ENCODE measurements around the gene ZFR2. TPM values are rescaled to one million over a fixed set of nuclear protein-coding genes. Genes with fewer than 3 reads are reported as not detected.

Gene ZFR2
- total RNA-seq, 4 donors from 2014 or later = not detected

- no peak for TF ChIP-seq CTCF (IDR thresholded peaks at IDR 0.05; ENCODE audit: low read depth)
Measured at GRCh38 chr19:3759482-3760254, 109.2 kb downstream of the ZFR2 start.

Small RNA genes lying within 50 kb of the gene (small RNA-seq; reads per million reads assigned to genes)
- gene AC005777.1 = not detected

Other genes with a start within 250 kb of the ZFR2 start
- gene CACTIN, start 242.2 kb downstream of the ZFR2 start, total RNA-seq = 10 to 100 TPM; 10.9 to 29.0 (median 16.8) TPM
- gene PIP5K1C, start 168.6 kb downstream of the ZFR2 start, total RNA-seq = 10 to 100 TPM; 10.1 to 25.4 (median 13.7) TPM
- gene TJP3, start 160.7 kb downstream of the ZFR2 start, total RNA-seq = under 1 TPM in 1 of 4 donors, not detected in 3; 0.22 TPM
- 10 to 100 TPM; 12.4 to 31.3 (median 15.4) TPM for gene APBA3, start 107.3 kb downstream of the ZFR2 start, total RNA-seq
- gene MRPL54, start 106.4 kb downstream of the ZFR2 start, total RNA-seq = 10 to 100 TPM; 47.6 to 93.8 (median 66.5) TPM
- not detected for gene RAX2, start 96.8 kb downstream of the ZFR2 start, total RNA-seq
- 10 to 100 TPM in 1 of 4 donors, 1 to 10 TPM in 3; 1.5 to 25.8 (median 2.7) TPM for gene MATK, start 82.7 kb downstream of the ZFR2 start, total RNA-seq
- not detected for gene ATCAY, start 11.6 kb upstream of the ZFR2 start, total RNA-seq
- gene NMRK2, start 64.0 kb upstream of the ZFR2 start, total RNA-seq = not detected
- 10 to 100 TPM; 25.4 to 68.8 (median 44.5) TPM for gene DAPK3, start 102.1 kb upstream of the ZFR2 start, total RNA-seq
- 1,000 to 10,000 TPM in 3 of 4 donors, 100 to 1,000 TPM in 1; 784 to 3,342 (median 1,545) TPM for gene EEF2, start 116.4 kb upstream of the ZFR2 start, total RNA-seq
- 10 to 100 TPM in 3 of 4 donors, 1 to 10 TPM in 1; 7.7 to 50.4 (median 16.1) TPM for gene PIAS4, start 138.7 kb upstream of the ZFR2 start, total RNA-seq
- 10 to 100 TPM; 14.2 to 63.9 (median 28.7) TPM for gene ZBTB7A, start 197.9 kb upstream of the ZFR2 start, total RNA-seq

All from subcutaneous adipose tissue (tissue), 4 donors.